Stimulated activated CD4-positive, alpha-beta T cell treated with anti-CD3 and anti-CD28 coated beads, Interleukin-12 subunit alpha, Interleukin-12 subunit beta, amount 100 ng/mL, for 4 hours (primary cell): ENCODE data around the gene BATF2.
"Not testable (repeated sequence)": the region's sequence is repeated elsewhere in the genome, so short reads cannot be mapped to it uniquely, and the experiment has no call there.

Source experiments
- DNase-seq: peaks from one replicate; pipeline ENCODE4 v3.0.0-alpha.2; 2020

The BATF2 gene

DNA sequence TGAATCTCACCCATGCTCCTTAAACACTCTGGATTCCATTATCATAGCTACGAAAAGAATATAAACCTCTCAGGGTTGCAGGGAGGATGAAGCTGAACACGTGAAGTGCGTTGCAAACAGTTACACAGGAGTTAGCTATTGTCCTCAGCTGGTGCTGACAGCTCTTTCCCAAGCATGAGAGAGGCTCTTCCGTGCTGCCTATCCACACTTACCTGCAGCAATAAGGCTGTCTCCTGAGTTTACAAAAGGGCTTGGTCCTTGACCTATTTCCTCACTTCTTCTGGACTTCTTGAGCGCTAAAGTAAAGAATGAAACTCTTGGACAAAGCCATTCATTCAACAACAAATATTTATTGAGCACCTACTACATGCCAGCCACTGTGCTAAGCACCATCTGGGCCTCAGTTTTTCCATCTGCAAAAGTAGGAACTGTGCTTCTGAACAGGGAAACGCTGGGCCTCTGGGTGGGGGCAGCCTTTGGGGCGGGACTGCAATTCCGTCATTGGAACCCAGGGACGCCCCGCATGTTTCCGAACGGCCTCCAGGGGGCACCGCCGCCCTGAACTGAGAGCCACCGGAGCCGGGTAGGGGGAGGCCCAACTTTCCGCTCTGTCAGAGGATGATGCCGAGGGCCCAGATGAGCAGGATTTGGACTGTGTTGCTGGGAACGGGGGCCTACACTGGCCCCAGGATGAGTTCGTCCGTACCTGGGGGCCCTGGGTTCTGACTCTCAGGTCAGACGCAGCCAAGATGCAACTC, 16.5 kb upstream of the BATF2 start:
- peak; percentile 87 for DNase-seq

DNA sequence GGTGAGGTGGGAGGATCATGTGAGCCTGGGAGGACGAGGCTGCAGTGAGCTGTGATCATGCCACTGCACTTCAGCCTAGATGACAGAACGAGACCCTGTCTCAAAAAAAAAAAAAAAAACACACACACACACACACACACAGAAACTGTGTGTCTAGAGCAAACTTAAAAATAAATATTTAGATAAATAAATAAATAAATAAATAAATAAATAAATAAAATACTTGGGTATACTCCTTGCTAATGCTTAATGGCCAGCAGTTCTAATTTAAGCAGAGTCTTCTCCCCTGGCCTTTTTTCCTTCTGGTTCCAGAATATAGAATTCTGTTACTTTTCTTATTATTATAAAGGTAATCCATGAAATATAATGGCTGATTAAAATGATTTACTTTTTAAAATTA, 12.1 kb upstream of the BATF2 start:
- no peak for DNase-seq

GRCh38 chr11:65008016-65008415, 11.2 kb upstream of the BATF2 start:
- DNase-seq, result no peak

DNA sequence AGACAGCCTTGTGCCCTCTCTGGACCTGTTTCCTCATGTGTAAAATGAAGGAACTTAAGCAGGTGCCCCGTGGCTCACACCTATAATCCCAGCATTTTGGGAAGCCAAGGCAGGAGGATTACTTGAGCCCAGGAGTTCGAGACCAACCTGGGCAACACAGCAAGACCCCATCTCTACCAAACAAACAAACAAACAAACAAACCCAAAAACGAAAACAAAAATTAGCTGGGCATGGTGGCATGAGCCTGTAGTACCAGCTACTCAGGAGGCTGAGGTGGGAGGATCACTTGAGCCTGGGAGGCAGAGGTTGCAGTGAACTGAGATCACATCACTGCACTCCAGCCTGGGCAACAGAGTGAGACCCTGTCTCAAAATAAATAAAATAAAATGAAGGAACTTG, 7.2 kb upstream of the BATF2 start:
- DNase-seq, result not testable (repeated sequence)

GRCh38 chr11:65003282-65003681, 6.5 kb upstream of the BATF2 start:
- no peak for DNase-seq

DNA sequence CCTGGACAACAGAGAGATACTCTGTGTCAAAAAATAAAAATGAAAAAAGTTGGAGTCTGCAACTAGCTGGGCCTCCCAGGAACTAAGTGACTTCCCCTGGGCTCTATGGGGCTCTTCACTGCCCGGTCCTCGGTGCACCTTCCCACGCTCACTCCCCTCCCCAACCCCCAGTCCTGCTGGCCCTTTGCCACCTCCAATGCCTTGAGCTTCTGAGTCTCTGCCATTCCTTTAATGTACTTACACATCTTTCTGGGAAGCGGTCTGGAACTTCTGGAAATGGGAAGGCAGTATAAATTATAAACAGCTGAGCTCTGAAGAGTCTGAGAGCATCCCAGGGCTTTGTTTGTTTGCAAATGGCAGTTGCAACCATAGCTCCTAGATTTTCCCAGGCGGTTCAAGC, 5.9 kb upstream of the BATF2 start:
- no peak for DNase-seq

- DNase-seq, result no peak
Measured at GRCh38 chr11:64999478-64999877, 2.7 kb upstream of the BATF2 start.

- DNase-seq, result no peak
Measured at GRCh38 chr11:64998690-64999431, 2.1 kb upstream of the BATF2 start.

DNA sequence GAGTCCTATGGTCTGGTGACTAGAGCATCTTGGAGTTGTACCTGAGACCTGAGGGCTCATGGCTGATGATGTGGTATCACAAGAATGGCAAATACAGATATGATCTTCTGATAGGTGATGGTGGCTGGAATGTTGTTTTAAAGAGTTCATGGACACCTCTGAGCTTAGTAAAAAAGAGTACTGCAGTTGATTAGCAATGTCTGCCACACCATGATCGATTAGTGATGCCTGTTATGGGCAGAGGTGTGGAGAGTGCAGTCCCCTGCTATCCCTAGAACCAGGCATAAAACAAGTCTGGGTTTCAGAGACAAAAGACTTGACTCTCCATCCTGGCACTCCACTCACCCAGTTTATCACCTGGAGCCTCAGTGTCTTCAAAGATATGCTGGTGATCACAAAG, 1.4 kb upstream of the BATF2 start:
- no peak for DNase-seq

GRCh38 chr11:64996327-64996709, 453 bp downstream of the BATF2 start:
- DNase-seq, result no peak

DNA sequence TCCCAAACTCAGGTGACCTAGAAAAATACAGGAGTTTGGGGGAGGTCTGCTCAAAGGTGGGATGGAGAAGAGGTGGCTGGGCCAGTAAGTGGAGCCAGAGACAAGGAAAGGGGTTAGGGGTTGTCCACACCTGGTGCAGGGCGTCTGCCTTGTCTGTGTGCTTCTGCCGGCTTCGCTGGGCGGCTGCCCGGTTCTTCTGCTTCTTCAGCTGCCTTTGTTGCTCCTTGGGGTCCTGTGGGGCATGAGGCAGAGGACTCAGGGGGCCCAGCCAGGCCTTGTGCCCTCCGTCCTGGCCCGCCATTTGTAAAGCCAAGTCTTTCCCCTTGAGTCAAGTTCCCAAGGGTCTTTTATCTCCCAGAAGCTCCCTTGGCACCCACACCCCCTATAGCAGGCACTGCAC, 2.5 kb downstream of the BATF2 start:
- no peak for DNase-seq

DNA sequence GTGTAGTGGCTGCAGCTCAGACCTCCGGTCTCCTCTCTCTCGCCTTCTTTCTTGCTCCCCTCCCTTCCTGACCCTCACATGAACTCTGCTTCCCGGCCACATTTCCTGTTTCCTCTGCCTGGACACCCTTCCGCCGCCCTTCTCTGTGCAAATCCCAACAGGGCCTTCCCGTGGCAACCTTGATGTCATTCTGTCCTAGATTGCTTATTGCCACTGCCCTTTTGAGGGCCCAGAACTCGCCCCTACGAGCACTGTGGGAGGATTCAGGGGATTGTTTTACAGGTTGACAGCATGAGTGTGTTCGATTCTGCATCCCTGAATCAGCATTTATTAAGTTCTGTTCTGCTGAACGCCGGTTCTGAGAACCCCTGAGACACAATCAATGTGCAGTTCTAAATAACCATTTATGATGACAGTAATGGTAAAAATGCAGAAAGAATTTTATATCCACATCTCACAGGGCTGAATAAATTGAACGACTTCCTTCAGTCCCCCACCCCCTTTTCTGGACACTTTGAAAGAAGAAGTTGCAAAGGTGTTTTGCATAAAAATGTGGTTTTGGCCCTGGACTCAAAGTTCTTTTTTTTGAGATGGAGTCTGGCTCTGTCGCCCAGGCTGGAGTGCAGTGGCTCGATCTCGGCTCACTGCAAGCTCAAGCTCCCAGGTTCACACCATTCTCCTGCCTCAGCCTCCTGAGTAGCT, 6.4 kb downstream of the BATF2 start:
- DNase-seq, result no peak

GRCh38 chr11:64989416-64989815, 7.4 kb downstream of the BATF2 start:
- DNase-seq, result no peak

- no peak for DNase-seq
Measured at GRCh38 chr11:64987998-64988854, 8.5 kb downstream of the BATF2 start.

- DNase-seq, result not testable (repeated sequence)
Measured at GRCh38 chr11:64983339-64983738, 13.4 kb downstream of the BATF2 start.

- no peak for DNase-seq
Measured at GRCh38 chr11:64976651-64977050, 20.1 kb downstream of the BATF2 start.

DNA sequence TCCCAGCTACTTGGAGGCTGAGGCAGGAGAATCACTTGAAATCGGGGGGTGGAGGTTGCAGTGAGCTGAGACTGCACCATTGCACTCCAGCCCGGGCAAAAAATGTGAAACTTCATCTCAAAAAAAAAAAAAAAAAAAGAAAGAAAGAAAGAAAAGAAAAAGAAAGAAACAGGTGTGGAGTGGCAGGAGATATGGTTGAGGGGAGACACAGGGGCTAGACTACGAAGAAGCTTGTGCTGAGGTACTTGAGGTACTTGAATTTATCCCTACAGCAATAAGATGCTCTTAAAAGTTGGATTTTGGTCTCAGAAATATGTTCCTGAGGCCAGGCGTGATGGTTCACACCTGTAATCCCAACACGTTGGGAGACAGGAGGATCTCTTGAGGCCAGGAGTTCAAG, 22.6 kb downstream of the BATF2 start:
- DNase-seq, result no peak

DNA sequence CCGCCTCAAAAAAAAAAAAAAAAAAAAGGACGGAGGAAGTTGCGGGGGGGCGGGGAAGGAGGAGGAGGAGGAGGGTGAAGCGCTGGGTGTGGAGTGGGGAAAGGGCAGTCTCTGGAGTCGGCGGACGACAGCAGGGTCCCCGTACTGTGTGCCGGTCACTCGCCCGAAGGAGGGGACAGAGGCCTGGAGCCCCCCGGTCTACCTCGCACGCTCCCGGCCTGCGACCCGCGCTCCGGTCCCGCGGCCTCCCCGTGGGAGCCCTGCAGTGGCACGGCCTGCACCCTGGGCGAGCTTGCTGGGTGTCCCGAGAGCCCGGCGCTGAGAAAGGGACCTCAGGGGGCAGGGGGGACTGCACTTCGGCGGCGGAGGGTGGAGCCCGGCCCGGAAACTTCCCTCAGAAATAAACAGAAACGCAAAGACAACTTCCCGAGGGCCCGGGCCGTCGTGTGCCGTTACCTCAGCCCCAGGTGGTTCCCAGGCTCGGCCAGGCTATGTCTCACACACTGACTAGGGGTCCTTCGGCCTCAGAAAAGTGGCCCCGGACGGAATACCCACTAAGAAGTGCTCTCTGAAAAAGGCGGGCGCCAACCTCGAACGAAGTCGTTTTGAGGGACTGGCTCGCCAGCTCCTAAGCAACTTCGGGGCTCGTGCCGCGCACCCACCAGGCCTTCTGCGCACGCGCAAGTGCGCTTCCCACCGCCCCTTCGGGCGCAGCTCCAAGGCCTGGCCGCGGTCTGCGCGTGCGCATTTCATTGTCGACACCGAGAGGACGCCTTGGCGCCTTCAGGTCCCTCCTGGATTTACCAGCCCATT, 25.1 kb downstream of the BATF2 start, which contains the start of gene MAJIN:
Gene MAJIN (minus strand): TSS at position 688 of the 813 bp plus-strand sequence. CDS start 12,703 bp downstream, outside the sequence.
- peak; percentile 93 for DNase-seq

- DNase-seq, result peak; percentile 8
Measured at GRCh38 chr11:64970731-64971151, 26.0 kb downstream of the BATF2 start.

GRCh38 chr11:64969209-64969608, 27.6 kb downstream of the BATF2 start:
- no peak for DNase-seq

DNA sequence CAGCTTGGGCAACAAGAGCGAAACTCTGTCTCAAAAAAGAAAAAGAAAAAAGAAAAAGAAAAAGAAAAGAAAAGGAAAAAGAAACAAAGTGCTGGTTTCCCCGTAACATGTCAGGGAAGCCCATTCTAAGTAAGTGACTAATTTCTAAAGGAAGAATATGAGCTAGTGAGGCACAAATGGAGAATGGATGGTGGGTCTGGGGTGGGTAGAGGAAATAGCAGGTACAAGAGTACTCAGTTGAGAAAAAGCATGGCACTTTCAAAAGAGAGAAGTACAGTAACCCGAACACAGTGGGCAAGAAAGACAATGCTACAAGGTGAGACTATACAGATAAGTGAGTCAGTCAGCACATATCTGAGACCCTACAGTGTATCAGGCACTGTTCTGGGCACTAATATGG, 29.4 kb downstream of the BATF2 start:
- no peak for DNase-seq
